Keratinocyte (primary cell): Measurements from ENCODE around the gene FAM83B. TPM values are rescaled to one million over a fixed set of nuclear protein-coding genes. Genes with fewer than 3 reads are reported as not detected.
"Not testable (repeated sequence)": the region's sequence is repeated elsewhere in the genome, so short reads cannot be mapped to it uniquely, and the experiment has no call there.

ENCODE experiments used
- DNase-seq: peaks from one replicate; pipeline ENCODE4 v3.0.0-alpha.2; 2011; ENCODE audit warnings: low read depth, missing footprints, low spot score
- FAIRE-seq: peaks from 2 replicates; lab custom pipeline; 2011; peaks lifted over from hg19 to GRCh38; lab: Jason Lieb, UNC
- H2AFZ ChIP-seq: 2 replicates; pipeline ENCODE4 v1.6.0; 2012; ENCODE audit warnings: low read length, control low read depth, inconsistent platforms; ENCODE audit not compliant: control insufficient read depth
- H3K27ac ChIP-seq: 2 replicates; pipeline ENCODE4 v1.5.1; 2011; ENCODE audit warnings: low read length; ENCODE audit not compliant: control insufficient read depth, insufficient read depth
- H3K27me3 ChIP-seq: 3 replicates; pipeline ENCODE4 v1.6.0; 2011; ENCODE audit warnings: low read length; ENCODE audit not compliant: control insufficient read depth, insufficient read depth; ENCODE audit errors: extremely low read depth
- H3K36me3 ChIP-seq, 2 experiments: 2 replicates in 1 of 2; 3 replicates in 1 of 2; pipeline ENCODE4 v1.5.1; 2011; ENCODE audit warnings: low read length in 2 of 2, mild to moderate bottlenecking in 1 of 2; ENCODE audit not compliant: control insufficient read depth in 2 of 2, insufficient read depth in 2 of 2; ENCODE audit errors: extremely low read depth in 1 of 2
- H3K4me1 ChIP-seq: 3 replicates; pipeline ENCODE4 v1.5.1; 2011; ENCODE audit warnings: low read length; ENCODE audit not compliant: control insufficient read depth, insufficient read depth; ENCODE audit errors: extremely low read depth
- H3K4me2 ChIP-seq: 3 replicates; pipeline ENCODE4 v1.6.0; 2011; ENCODE audit warnings: low read depth, low read length; ENCODE audit not compliant: control insufficient read depth, insufficient read depth; ENCODE audit errors: extremely low read depth
- H3K4me3 ChIP-seq, 3 experiments: fragments of 200-600 bp in 1 of 3; sonication (generic) in 1 of 3; 2 replicates in 2 of 3; 3 replicates in 1 of 3; pipeline ENCODE4 v1.5.1; 2011 to 2016; ENCODE audit warnings: low read length in 3 of 3, mild to moderate bottlenecking in 3 of 3, control low read depth in 2 of 3, inconsistent platforms in 1 of 3, low read depth in 1 of 3, mixed read lengths in 1 of 3, mixed run types in 1 of 3, moderate library complexity in 1 of 3; ENCODE audit not compliant: control insufficient read depth in 2 of 3, insufficient read depth in 2 of 3; ENCODE audit errors: extremely low read depth in 1 of 3
- H3K79me2 ChIP-seq: 2 replicates; pipeline ENCODE4 v1.6.0; 2012; ENCODE audit warnings: low read length; ENCODE audit not compliant: control insufficient read depth, insufficient read depth
- H3K9ac ChIP-seq: 3 replicates; pipeline ENCODE4 v1.6.0; 2011; ENCODE audit warnings: low read length; ENCODE audit not compliant: control insufficient read depth, insufficient read depth; ENCODE audit errors: extremely low read depth
- H3K9me1 ChIP-seq: 3 replicates; pipeline ENCODE4 v1.6.0; 2011; ENCODE audit warnings: low read length; ENCODE audit not compliant: control insufficient read depth, insufficient read depth; ENCODE audit errors: extremely low read depth
- H3K9me3 ChIP-seq: 2 replicates; pipeline ENCODE4 v1.5.1; 2012; ENCODE audit warnings: low read depth, low read length; ENCODE audit not compliant: control insufficient read depth
- H4K20me1 ChIP-seq: 3 replicates; pipeline ENCODE4 v1.6.0; 2011; ENCODE audit warnings: low read length; ENCODE audit not compliant: control insufficient read depth, insufficient read depth; ENCODE audit errors: extremely low read depth
- EZH2 ChIP-seq: IDR thresholded peaks from one replicate; pipeline ENCODE4 v1.6.1; 2012; ENCODE audit warnings: inconsistent platforms, mild to moderate bottlenecking, low read length, moderate library complexity
- dilution Hi-C: fragments of 300-500 bp; cut with MboI; formaldehyde crosslinking; loops from one replicate; pipeline ENCODE4 v1.7.0; 2020; ENCODE audit warnings: low sequenced_read_pairs; ENCODE audit not compliant: extremely low pct_ligation_motif_present
- polyA plus RNA-seq, 5 experiments: library from polyadenylated mRNA; depleted of rRNA in 3 of 5; stranded (reverse) in 3 of 5; stranded (forward) in 1 of 5; unstranded in 1 of 5; fragments of >200 nt; gene quantifications; 1 replicate in 1 of 5; 2 replicates in 3 of 5; 3 replicates in 1 of 5; pipeline versions ENCODE4 v1.2.1 to v1.2.3, GENCODE V29; 2011 to 2012; ENCODE audit warnings: missing spikeins in 2 of 5, low read depth in 1 of 5, low replicate concordance in 1 of 5
- TF ChIP-seq, protein P1 (sequence below), 3 experiments: IDR thresholded peaks in 1 of 3; conservative IDR thresholded peaks in 1 of 3; optimal IDR thresholded peaks in 1 of 3; 2 replicates in 2 of 3; 3 replicates in 1 of 3; pipeline versions ENCODE3 to v1.5.1; 2011; ENCODE audit warnings: low read length in 3 of 3, mild to moderate bottlenecking in 3 of 3, moderate library complexity in 2 of 3, control low read depth in 1 of 3, inconsistent platforms in 1 of 3; ENCODE audit not compliant: insufficient read depth in 2 of 3; ENCODE audit errors: extremely low read depth in 1 of 3

Gene FAM83B
- polyA plus RNA-seq, 1 donor (not counting 4 experiments of a cell fraction or from before 2014, with no cell fraction given) = 30.3 TPM

DNA sequence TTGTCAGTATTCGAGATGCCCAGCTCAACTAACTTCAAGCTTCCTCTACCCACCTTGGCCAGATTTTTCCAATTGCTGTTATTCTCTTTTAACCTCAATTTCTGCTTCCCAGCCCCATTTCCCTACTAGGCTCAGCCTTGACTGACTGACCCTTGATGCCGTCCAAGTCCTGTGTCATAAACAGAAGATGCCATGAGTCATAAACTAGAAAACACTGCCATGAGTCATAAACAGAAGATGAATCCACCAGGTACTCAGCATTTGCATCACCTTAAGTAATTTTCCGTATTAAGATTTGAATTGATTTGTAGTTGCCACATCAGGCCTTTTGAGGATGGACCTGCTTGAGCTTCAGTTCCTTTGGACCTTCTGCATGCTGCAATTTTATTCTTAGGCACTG is 123.8 kb downstream of the FAM83B start:
- H3K36me3 ChIP-seq = no peaks in the 10 kb centered on the region
- no peaks in the 10 kb centered on the region for H3K79me2 ChIP-seq
- no peaks in the 10 kb centered on the region for H3K9me1 ChIP-seq
- no peaks in the 10 kb centered on the region for H3K9me3 ChIP-seq
- TF ChIP-seq EZH2 = no peak
- TF ChIP-seq, protein P1, sequence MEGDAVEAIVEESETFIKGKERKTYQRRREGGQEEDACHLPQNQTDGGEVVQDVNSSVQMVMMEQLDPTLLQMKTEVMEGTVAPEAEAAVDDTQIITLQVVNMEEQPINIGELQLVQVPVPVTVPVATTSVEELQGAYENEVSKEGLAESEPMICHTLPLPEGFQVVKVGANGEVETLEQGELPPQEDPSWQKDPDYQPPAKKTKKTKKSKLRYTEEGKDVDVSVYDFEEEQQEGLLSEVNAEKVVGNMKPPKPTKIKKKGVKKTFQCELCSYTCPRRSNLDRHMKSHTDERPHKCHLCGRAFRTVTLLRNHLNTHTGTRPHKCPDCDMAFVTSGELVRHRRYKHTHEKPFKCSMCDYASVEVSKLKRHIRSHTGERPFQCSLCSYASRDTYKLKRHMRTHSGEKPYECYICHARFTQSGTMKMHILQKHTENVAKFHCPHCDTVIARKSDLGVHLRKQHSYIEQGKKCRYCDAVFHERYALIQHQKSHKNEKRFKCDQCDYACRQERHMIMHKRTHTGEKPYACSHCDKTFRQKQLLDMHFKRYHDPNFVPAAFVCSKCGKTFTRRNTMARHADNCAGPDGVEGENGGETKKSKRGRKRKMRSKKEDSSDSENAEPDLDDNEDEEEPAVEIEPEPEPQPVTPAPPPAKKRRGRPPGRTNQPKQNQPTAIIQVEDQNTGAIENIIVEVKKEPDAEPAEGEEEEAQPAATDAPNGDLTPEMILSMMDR (optimal IDR thresholded peaks at IDR 0.05 in 1 of 3, IDR thresholded peaks at IDR 0.05 in 1 of 3, conservative IDR thresholded peaks at IDR 0.05 in 1 of 3; ENCODE audit: extremely low read depth in 1 of 3, insufficient read depth in 2 of 3, low read length in 3 of 3) = no peak
- FAIRE-seq = peak; percentile 79
- peaks cover 10% of the 10 kb centered on the region for H3K4me1 ChIP-seq
- no peak overlapping the region for H3K4me2 ChIP-seq
- no peaks in the 10 kb centered on the region for H3K27me3 ChIP-seq
- no peak overlapping the region for H2AFZ ChIP-seq
- H3K4me3 ChIP-seq = no peak overlapping the region
- no peaks in the 10 kb centered on the region for H4K20me1 ChIP-seq
- dilution Hi-C loops = no loop called here
- no peak for DNase-seq
- no peak overlapping the region for H3K9ac ChIP-seq
- H3K27ac ChIP-seq = no peak overlapping the region

DNA sequence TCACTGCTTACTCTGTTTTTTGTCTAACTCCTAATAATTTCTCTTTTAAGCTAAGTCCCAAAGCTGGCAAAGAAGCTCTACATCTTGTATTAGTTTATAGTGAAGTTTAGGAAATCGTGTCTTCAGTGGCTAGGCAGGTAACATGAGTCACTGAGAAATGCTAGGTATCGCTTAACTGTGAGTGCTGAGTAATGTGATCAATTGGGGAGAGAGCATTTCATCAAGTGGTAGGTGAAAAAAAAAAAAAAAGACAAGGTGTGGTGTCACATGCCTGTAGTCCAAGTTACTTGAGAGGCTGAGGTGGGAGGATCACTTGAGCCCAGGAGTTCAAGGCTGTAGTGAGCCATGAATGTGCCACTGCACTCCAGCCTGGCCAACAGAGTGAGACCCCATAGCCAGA is 125.3 kb downstream of the FAM83B start:
- Histone ChIP-seq H3K27ac (no peak overlapping the region), H3K9me1 (no peaks in the 10 kb centered on the region), H3K27me3 (no peaks in the 10 kb centered on the region), H3K9me3 (no peaks in the 10 kb centered on the region), H3K4me1 (peaks cover 10% of the 10 kb centered on the region), H3K36me3 (no peaks in the 10 kb centered on the region), H3K4me3 (no peak overlapping the region), H4K20me1 (no peaks in the 10 kb centered on the region), H3K4me2 (no peak overlapping the region), H3K79me2 (no peaks in the 10 kb centered on the region), H3K9ac (no peak overlapping the region), H2AFZ (no peak overlapping the region)
- DNase-seq = no peak
- TF ChIP-seq EZH2 = no peak
- TF ChIP-seq, protein P1 (optimal IDR thresholded peaks at IDR 0.05 in 1 of 3, IDR thresholded peaks at IDR 0.05 in 1 of 3, conservative IDR thresholded peaks at IDR 0.05 in 1 of 3; ENCODE audit: extremely low read depth in 1 of 3, insufficient read depth in 2 of 3, low read length in 3 of 3) = no peak
- dilution Hi-C loops = no loop called here
- no peak for FAIRE-seq

DNA sequence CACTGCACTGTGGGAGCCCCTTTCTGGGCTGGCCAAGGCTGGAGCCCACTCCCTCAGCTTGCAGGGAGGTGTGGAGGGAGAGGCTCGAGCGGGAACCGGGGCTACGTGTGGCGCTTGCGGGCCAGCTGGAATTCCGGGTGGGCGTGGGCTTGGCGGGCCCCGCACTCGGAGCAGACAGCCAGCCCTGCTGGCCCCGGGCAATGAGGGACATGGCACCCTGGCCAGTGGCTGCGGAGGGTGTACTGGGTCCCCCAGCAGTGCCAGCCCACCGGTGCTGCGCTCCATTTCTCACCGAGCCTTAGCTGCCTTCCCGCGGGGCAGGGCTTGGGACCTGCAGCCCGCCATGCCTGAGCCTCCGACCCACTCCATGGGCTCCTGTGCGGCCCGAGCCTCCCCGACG is 132.6 kb downstream of the FAM83B start:
- H3K27ac ChIP-seq, H3K27me3 ChIP-seq, H3K9me1 ChIP-seq, H3K4me2 ChIP-seq, dilution Hi-C loops, H3K36me3 ChIP-seq, H3K9ac ChIP-seq, DNase-seq, H3K4me3 ChIP-seq, H3K79me2 ChIP-seq, H4K20me1 ChIP-seq, H2AFZ ChIP-seq, H3K9me3 ChIP-seq, FAIRE-seq: not testable (repeated sequence)
- peaks cover 15% of the 10 kb centered on the region for H3K4me1 ChIP-seq
